Muscle of leg (tissue), 11 donors: ENCODE measurements around the gene RFC4. TPM values are rescaled to one million over a fixed set of nuclear protein-coding genes. Genes with fewer than 3 reads are reported as not detected.

Source experiments
- DNase-seq: peaks from one replicate; pipeline ENCODE4 v3.0.0; 2013
- H3K27ac ChIP-seq: one replicate; pipeline ENCODE4 v1.5.1; 2013; ENCODE audit warnings: mild to moderate bottlenecking, low read length, control low read depth
- H3K27me3 ChIP-seq: one replicate; pipeline ENCODE4 v1.6.1; 2013; ENCODE audit warnings: low read length; ENCODE audit not compliant: control insufficient read depth, insufficient read depth
- H3K36me3 ChIP-seq: one replicate; pipeline ENCODE4 v1.6.1; 2013; ENCODE audit warnings: low read length; ENCODE audit not compliant: control insufficient read depth, insufficient read depth
- H3K4me1 ChIP-seq: one replicate; pipeline ENCODE4 v1.6.1; 2013; ENCODE audit warnings: low read length; ENCODE audit not compliant: control insufficient read depth, insufficient read depth
- H3K4me3 ChIP-seq: one replicate; pipeline ENCODE4 v1.5.1; 2013; ENCODE audit warnings: low read length, control low read depth
- H3K9me3 ChIP-seq: replicated peaks from 2 replicates; pipeline ENCODE4 v1.6.1; 2013; ENCODE audit warnings: low read depth, low read length; ENCODE audit not compliant: control insufficient read depth
- WGBS: methylation state at CpG from one replicate; pipeline ENCODE4 v1.1.5; 2013; ENCODE audit warnings: missing lambda C conversion rate; ENCODE audit not compliant: insufficient coverage; 5-methylcytosine and 5-hydroxymethylcytosine counted together
- polyA plus RNA-seq, 8 donors: library from polyadenylated mRNA; unstranded; fragments of 120-200 nt; gene quantifications; one replicate each; pipeline versions ENCODE4 v1.2.1 to v1.2.3, GENCODE V29; 2013; ENCODE audit warnings: inconsistent platforms in 1 of 8, low replicate concordance in 1 of 8; ENCODE audit not compliant: insufficient read length in 8 of 8, insufficient read depth in 1 of 8
- total RNA-seq: library from RNA; stranded (reverse); fragments of 120-200 nt; gene quantifications from one replicate; pipeline ENCODE4 v1.2.4, GENCODE V29; 2013

RFC4 gene
- total and polyA plus RNA-seq, 9 donors = 21.1 to 30.7 (median 25.7) TPM

- no peak for DNase-seq
- Histone ChIP-seq H3K4me3 (no peak overlapping the region), H3K4me1 (no peaks in the 10 kb centered on the region), H3K9me3 (no peaks in the 10 kb centered on the region), H3K36me3 (no peaks in the 10 kb centered on the region), H3K27ac (no peak overlapping the region), H3K27me3 (peaks cover 19% of the 10 kb centered on the region)
- 80% methylated on average over 3 of the region's 3 CpGs for WGBS
Measured at GRCh38 chr3:186843039-186843432, 36.8 kb upstream of the RFC4 start.

GRCh38 chr3:186842426-186843038 lies 36.2 kb upstream of the RFC4 start, which contains the start of gene ADIPOQ:
Gene ADIPOQ (plus strand): TSS chr3:186842710. CDS start chr3:186853059, 10,349 bp downstream.
- no peaks in the 10 kb centered on the region for H3K4me1 ChIP-seq
- DNase-seq = no peak
- no peak within 1 kb of the TSS for H3K4me3 ChIP-seq
- no peak within 1 kb of the TSS for H3K27ac ChIP-seq
- WGBS = 93% methylated on average over 2 of the region's 7 CpGs
- H3K9me3 ChIP-seq = no peaks in the 10 kb centered on the region
- H3K36me3 ChIP-seq = no peaks in the 10 kb centered on the region
- H3K27me3 ChIP-seq = peaks cover 15% of the 10 kb centered on the region

- Histone ChIP-seq H3K4me1 (no peaks in the 10 kb centered on the region), H3K27me3 (peaks cover 14% of the 10 kb centered on the region), H3K27ac (no peak overlapping the region), H3K4me3 (no peak overlapping the region), H3K36me3 (no peaks in the 10 kb centered on the region), H3K9me3 (no peaks in the 10 kb centered on the region)
- 69% methylated on average over 2 of the region's 4 CpGs for WGBS
- DNase-seq = no peak
Measured at GRCh38 chr3:186841620-186842019, 35.3 kb upstream of the RFC4 start.

- Histone ChIP-seq H3K9me3 (no peaks in the 10 kb centered on the region), H3K36me3 (no peaks in the 10 kb centered on the region), H3K27ac (no peak overlapping the region), H3K27me3 (peaks cover 10% of the 10 kb centered on the region), H3K4me1 (no peaks in the 10 kb centered on the region), H3K4me3 (no peak overlapping the region)
- 82% methylated on average over 10 of the region's 17 CpGs for WGBS
- DNase-seq = no peak
Measured at GRCh38 chr3:186839874-186840641, 33.8 kb upstream of the RFC4 start.

- no peak overlapping the region for H3K4me3 ChIP-seq
- peaks cover 5% of the 10 kb centered on the region for H3K4me1 ChIP-seq
- no peaks in the 10 kb centered on the region for H3K36me3 ChIP-seq
- peaks cover 50% of the 10 kb centered on the region for H3K27me3 ChIP-seq
- peak; percentile 32 for DNase-seq
- H3K9me3 ChIP-seq = no peaks in the 10 kb centered on the region
- no peak overlapping the region for H3K27ac ChIP-seq
- WGBS = 100% methylated on average over 1 of the region's 1 CpG
Measured at GRCh38 chr3:186832276-186832675, 26.0 kb upstream of the RFC4 start.

GRCh38 chr3:186831798-186832197 lies 25.5 kb upstream of the RFC4 start:
- H3K4me3 ChIP-seq = no peak overlapping the region
- 100% methylated on average over 2 of the region's 4 CpGs for WGBS
- DNase-seq = no peak
- H3K27me3 ChIP-seq = peaks cover 54% of the 10 kb centered on the region
- no peaks in the 10 kb centered on the region for H3K9me3 ChIP-seq
- peaks cover 7% of the 10 kb centered on the region for H3K4me1 ChIP-seq
- H3K27ac ChIP-seq = no peak overlapping the region
- H3K36me3 ChIP-seq = no peaks in the 10 kb centered on the region

- Histone ChIP-seq H3K9me3 (no peaks in the 10 kb centered on the region), H3K4me1 (peaks cover 16% of the 10 kb centered on the region), H3K27me3 (peaks cover 83% of the 10 kb centered on the region), H3K27ac (no peak overlapping the region), H3K36me3 (no peaks in the 10 kb centered on the region), H3K4me3 (no peak overlapping the region)
- DNase-seq = no peak
- WGBS = 88% methylated on average over 1 of the region's 5 CpGs
Measured at GRCh38 chr3:186828340-186828739, 22.1 kb upstream of the RFC4 start.

GRCh38 chr3:186826976-186827857 lies 20.9 kb upstream of the RFC4 start:
- Histone ChIP-seq H3K9me3 (no peaks in the 10 kb centered on the region), H3K36me3 (no peaks in the 10 kb centered on the region), H3K27ac (no peak overlapping the region), H3K4me1 (peaks cover 16% of the 10 kb centered on the region), H3K4me3 (peak overlapping the region; percentile 39), H3K27me3 (peaks cover 88% of the 10 kb centered on the region)
- peak; percentile 88 for DNase-seq
- under 1% methylated on average over 70 of the region's 80 CpGs for WGBS

- 12% methylated on average over 8 of the region's 14 CpGs for WGBS
- peaks cover 16% of the 10 kb centered on the region for H3K4me1 ChIP-seq
- no peaks in the 10 kb centered on the region for H3K9me3 ChIP-seq
- peaks cover 86% of the 10 kb centered on the region for H3K27me3 ChIP-seq
- no peaks in the 10 kb centered on the region for H3K36me3 ChIP-seq
- no peak overlapping the region for H3K27ac ChIP-seq
- H3K4me3 ChIP-seq = no peak overlapping the region
- DNase-seq = no peak
Measured at GRCh38 chr3:186826410-186826975, 20.2 kb upstream of the RFC4 start.
